Dedifferentiated amniotic fluid mesenchymal stem cell (primary cell): ENCODE measurements around the gene LRRTM4.
"Not testable (repeated sequence)": the region's sequence is repeated elsewhere in the genome, so short reads cannot be mapped to it uniquely, and the experiment has no call there.

ENCODE experiments used
- DNase-seq: peaks from one replicate; pipeline ENCODE4 v3.0.0-alpha.2; 2016; ENCODE audit errors: extremely low spot score

Gene LRRTM4

GRCh38 chr2:76748581-76749296 lies 773.4 kb downstream of the LRRTM4 start:
- no peak for DNase-seq

DNA sequence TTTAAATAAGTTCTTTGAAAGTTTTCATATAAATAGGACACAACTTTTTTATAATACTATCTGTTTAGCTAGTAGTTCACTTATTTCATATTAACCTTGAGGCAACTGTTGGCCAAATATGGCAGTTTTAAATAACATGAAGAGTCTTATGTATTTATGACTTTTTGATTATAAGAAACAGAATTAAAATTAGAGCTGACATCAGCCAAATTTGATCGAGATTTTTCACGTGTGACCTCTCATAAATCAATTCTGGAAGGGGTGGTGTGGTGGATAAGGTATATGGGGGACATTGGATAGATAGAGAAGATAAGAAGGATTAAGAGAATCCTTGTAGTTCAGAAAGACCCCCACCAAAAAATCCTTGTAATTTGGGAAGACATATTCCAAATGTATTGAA lies 776.6 kb downstream of the LRRTM4 start:
- DNase-seq = no peak

GRCh38 chr2:76737607-76738006 lies 784.6 kb downstream of the LRRTM4 start:
- no peak for DNase-seq

DNA sequence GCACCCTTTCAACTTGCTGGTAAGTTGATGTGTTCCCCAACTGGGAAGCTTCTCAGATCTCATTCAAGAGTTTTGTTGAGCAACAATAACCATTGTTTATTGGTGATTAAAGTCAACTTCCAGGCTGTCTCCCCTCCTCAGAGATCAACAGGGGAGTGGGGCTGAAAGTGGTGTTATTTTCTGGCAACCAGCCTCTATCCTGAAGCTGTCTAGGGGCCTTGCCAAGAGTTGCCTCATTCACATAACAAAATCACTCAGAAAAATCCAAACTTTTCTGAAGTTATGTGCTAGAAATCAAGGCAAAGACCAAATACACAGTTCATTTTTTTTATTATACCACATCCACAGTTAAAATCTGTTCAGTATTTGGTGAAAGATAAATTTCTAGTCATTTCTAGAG lies 788.4 kb downstream of the LRRTM4 start:
- no peak for DNase-seq

- DNase-seq = no peak
These were observed 791.0 kb downstream of the LRRTM4 start for GRCh38 chr2:76731157-76731556.

DNA sequence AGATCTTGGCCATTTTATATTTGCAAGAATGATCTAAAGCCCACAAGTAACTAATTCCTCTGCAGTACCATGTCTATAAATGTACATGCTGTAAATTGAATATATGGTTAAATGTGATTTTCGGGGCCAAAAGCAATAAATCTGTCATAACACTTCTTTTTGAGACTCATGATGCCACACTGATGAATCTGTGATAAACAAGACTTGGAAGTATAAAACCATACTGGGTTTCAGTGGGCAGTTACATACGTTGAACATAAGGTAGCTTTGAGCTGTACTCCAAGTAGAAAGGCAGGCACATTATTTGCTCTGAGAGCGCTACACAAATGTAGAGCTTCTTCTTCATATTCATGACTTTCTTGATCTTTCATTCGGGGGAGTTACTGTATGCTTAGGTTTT lies 792.2 kb downstream of the LRRTM4 start:
- no peak for DNase-seq

DNA sequence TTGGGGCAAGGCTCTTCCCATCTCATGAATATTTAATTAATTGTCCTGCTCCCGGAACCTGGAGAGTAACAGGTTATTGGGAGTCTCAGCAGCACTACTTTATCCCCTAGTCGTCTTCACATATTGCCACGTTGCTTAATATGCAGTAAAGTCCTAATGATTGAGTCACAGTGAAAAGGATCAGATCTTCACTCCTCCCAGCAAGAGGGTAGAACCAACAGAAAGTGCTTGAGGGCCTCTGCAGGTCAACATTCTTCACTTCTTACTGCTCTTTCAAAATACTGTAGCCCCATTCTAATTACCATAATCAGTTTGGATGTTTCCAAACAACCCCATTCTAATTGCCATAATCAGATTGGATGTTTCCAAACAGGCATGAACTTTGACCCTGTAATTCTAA lies 801.0 kb downstream of the LRRTM4 start:
- no peak for DNase-seq

GRCh38 chr2:76713312-76713711 lies 808.9 kb downstream of the LRRTM4 start:
- no peak for DNase-seq

GRCh38 chr2:76711490-76711889 lies 810.7 kb downstream of the LRRTM4 start:
- DNase-seq = no peak

GRCh38 chr2:76700894-76701293 lies 821.3 kb downstream of the LRRTM4 start:
- DNase-seq = no peak

GRCh38 chr2:76697998-76698713 lies 824.0 kb downstream of the LRRTM4 start:
- not testable (repeated sequence) for DNase-seq
